OCI-LY1 (cell line): ENCODE data around the gene SMCO3.

Experiments
- H2AFZ ChIP-seq: fragments of 200-600 bp; sonication (generic), shearing (Covaris generic); 2 replicates; pipeline ENCODE4 v1.6.0; 2014; ENCODE audit warnings: antibody characterized with exemption, mild to moderate bottlenecking, low read length
- H3F3A ChIP-seq: fragments of 200-600 bp; sonication (generic), shearing (Covaris generic); 2 replicates; pipeline ENCODE4 v1.6.0; 2014; ENCODE audit warnings: mild to moderate bottlenecking, antibody characterized with exemption, low read length, moderate library complexity; ENCODE audit not compliant: insufficient read depth
- H3K27ac ChIP-seq: fragments of 200-600 bp; sonication (generic); 2 replicates; pipeline ENCODE4 v1.5.1; 2014; ENCODE audit warnings: low read length, mixed run types, mild to moderate bottlenecking, low read depth; ENCODE audit not compliant: poor library complexity, severe bottlenecking
- H3K27me3 ChIP-seq: fragments of 200-600 bp; sonication (generic); 2 replicates; pipeline ENCODE4 v1.6.0; 2014; ENCODE audit warnings: antibody characterized with exemption, mild to moderate bottlenecking, low read length, moderate library complexity; ENCODE audit not compliant: insufficient read depth
- H3K36me3 ChIP-seq: fragments of 200-600 bp; sonication (generic); 2 replicates; pipeline ENCODE4 v1.6.1; 2014; ENCODE audit warnings: mild to moderate bottlenecking, antibody characterized with exemption, low read length, moderate library complexity, mixed read lengths; ENCODE audit not compliant: insufficient read depth
- H3K4me1 ChIP-seq: fragments of 200-600 bp; sonication (generic); 2 replicates; pipeline ENCODE4 v1.5.1; 2014; ENCODE audit warnings: mild to moderate bottlenecking, low read length, moderate library complexity; ENCODE audit not compliant: insufficient read depth, severe bottlenecking
- H3K4me2 ChIP-seq: fragments of 200-600 bp; sonication (generic), shearing (Covaris generic); 2 replicates; pipeline ENCODE4 v1.6.1; 2014; ENCODE audit warnings: low read length
- H3K4me3 ChIP-seq: fragments of 200-600 bp; sonication (generic); 2 replicates; pipeline ENCODE4 v1.5.1; 2014; ENCODE audit warnings: low read length, low read depth, mild to moderate bottlenecking, mixed read lengths; ENCODE audit not compliant: poor library complexity, severe bottlenecking
- H3K79me2 ChIP-seq: fragments of 200-600 bp; shearing (Covaris generic); 2 replicates; pipeline ENCODE4 v1.6.1; 2016; ENCODE audit warnings: mixed run types, low read length, mixed read lengths; ENCODE audit not compliant: insufficient read depth
- H3K9ac ChIP-seq: fragments of 200-600 bp; sonication (generic), shearing (Covaris generic); 2 replicates; pipeline ENCODE4 v1.6.1; 2014; ENCODE audit warnings: mild to moderate bottlenecking, low read length, mixed read lengths
- H3K9me2 ChIP-seq: fragments of 200-600 bp; sonication (generic), shearing (Covaris generic); 2 replicates; pipeline ENCODE4 v1.6.1; 2014; ENCODE audit warnings: low read depth, mild to moderate bottlenecking, low read length, mixed read lengths
- H3K9me3 ChIP-seq: fragments of 200-600 bp; shearing (Covaris generic); 2 replicates; pipeline ENCODE4 v1.6.1; 2014; ENCODE audit warnings: low read length, mixed read lengths
- H4K20me1 ChIP-seq: fragments of 200-600 bp; sonication (generic), shearing (Covaris generic); 2 replicates; pipeline ENCODE4 v1.6.0; 2016; ENCODE audit warnings: mild to moderate bottlenecking, low read length; ENCODE audit not compliant: insufficient read depth
- EZH2 ChIP-seq: fragments of 200-600 bp; sonication (generic), shearing (Covaris generic); IDR thresholded peaks from 2 replicates; pipeline ENCODE4 v1.8.0; 2017; ENCODE audit warnings: borderline replicate concordance, mixed run types, mild to moderate bottlenecking, antibody characterized with exemption, low read length, moderate library complexity, mixed read lengths
- TF ChIP-seq, protein P1 (sequence below): fragments of 200-600 bp; sonication (generic), shearing (Covaris generic); IDR thresholded peaks from 2 replicates; pipeline ENCODE4 v1.5.1; 2017; ENCODE audit warnings: mild to moderate bottlenecking, antibody characterized with exemption, low read length, moderate library complexity, mixed read lengths

The SMCO3 gene

DNA sequence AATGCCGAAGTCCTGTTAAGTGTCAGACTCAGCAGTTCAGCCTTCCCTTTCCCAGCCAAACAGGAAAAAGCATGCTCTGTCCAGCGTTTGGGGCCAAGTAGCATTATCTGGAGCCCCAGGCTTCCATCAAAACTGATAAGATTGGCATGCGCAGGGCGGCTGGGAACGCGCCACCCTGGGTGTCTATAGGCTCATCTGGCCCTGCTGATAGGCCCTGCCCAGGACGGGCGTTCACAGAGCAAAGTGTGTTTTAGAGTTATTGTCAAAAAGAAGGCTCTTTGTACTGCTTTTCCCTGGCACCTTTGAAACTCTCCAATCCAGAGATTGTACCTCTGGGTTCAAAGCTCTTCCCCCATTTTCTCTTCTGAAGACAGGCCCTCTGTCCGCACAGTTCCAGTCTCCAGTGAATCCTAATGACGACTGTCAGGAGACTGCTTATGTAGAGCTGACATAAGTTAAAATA is 29.5 kb upstream of the SMCO3 start, which contains the start of gene ART4:
ART4 (minus strand) TSS at position 102 of the 463 bp plus-strand sequence. CDS start 413 bp downstream, outside the sequence.
- H4K20me1 ChIP-seq: no peaks in the 10 kb centered on the region
- H3K9ac ChIP-seq: no peak within 1 kb of the TSS
- H3K4me1 ChIP-seq: no peaks in the 10 kb centered on the region
- TF ChIP-seq, protein P1, sequence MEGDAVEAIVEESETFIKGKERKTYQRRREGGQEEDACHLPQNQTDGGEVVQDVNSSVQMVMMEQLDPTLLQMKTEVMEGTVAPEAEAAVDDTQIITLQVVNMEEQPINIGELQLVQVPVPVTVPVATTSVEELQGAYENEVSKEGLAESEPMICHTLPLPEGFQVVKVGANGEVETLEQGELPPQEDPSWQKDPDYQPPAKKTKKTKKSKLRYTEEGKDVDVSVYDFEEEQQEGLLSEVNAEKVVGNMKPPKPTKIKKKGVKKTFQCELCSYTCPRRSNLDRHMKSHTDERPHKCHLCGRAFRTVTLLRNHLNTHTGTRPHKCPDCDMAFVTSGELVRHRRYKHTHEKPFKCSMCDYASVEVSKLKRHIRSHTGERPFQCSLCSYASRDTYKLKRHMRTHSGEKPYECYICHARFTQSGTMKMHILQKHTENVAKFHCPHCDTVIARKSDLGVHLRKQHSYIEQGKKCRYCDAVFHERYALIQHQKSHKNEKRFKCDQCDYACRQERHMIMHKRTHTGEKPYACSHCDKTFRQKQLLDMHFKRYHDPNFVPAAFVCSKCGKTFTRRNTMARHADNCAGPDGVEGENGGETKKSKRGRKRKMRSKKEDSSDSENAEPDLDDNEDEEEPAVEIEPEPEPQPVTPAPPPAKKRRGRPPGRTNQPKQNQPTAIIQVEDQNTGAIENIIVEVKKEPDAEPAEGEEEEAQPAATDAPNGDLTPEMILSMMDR: no peak
- TF ChIP-seq EZH2: no peak
- no peaks in the 10 kb centered on the region for H3K9me2 ChIP-seq
- no peaks in the 10 kb centered on the region for H3F3A ChIP-seq
- H3K4me2 ChIP-seq: no peak within 1 kb of the TSS
- no peak within 1 kb of the TSS for H2AFZ ChIP-seq
- no peak within 1 kb of the TSS for H3K27ac ChIP-seq
- H3K9me3 ChIP-seq: no peaks in the 10 kb centered on the region
- no peaks in the 10 kb centered on the region for H3K79me2 ChIP-seq
- H3K27me3 ChIP-seq: no peaks in the 10 kb centered on the region
- no peaks in the 10 kb centered on the region for H3K36me3 ChIP-seq
- H3K4me3 ChIP-seq: no peak within 1 kb of the TSS

DNA sequence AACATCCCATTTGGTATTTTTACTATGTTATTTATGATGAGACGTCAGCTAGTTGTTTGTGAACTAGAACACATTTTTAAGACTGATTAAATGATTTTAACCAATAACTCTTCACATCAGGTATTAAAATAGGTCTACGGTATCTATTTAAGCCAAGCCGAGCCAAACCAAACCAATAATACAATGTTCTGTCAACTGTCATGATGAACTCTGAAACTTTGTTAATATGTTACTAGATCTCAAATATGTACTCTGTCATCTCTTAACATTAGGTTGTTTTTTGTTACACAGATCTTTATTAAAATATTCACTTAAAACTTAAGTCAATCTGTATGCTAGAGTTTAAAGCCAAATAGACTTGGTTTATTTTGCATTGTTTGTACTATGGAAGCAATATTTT is 28.3 kb upstream of the SMCO3 start:
- H3K4me3 ChIP-seq: no peak overlapping the region
- H3K9ac ChIP-seq: no peak overlapping the region
- H3F3A ChIP-seq: no peaks in the 10 kb centered on the region
- H3K27me3 ChIP-seq: no peaks in the 10 kb centered on the region
- H3K27ac ChIP-seq: no peak overlapping the region
- TF ChIP-seq, protein P1: no peak
- no peak for TF ChIP-seq EZH2
- no peaks in the 10 kb centered on the region for H3K9me2 ChIP-seq
- no peaks in the 10 kb centered on the region for H3K36me3 ChIP-seq
- H3K9me3 ChIP-seq: no peaks in the 10 kb centered on the region
- no peak overlapping the region for H3K4me2 ChIP-seq
- no peak overlapping the region for H2AFZ ChIP-seq
- H3K4me1 ChIP-seq: no peaks in the 10 kb centered on the region
- no peaks in the 10 kb centered on the region for H3K79me2 ChIP-seq
- no peaks in the 10 kb centered on the region for H4K20me1 ChIP-seq

DNA sequence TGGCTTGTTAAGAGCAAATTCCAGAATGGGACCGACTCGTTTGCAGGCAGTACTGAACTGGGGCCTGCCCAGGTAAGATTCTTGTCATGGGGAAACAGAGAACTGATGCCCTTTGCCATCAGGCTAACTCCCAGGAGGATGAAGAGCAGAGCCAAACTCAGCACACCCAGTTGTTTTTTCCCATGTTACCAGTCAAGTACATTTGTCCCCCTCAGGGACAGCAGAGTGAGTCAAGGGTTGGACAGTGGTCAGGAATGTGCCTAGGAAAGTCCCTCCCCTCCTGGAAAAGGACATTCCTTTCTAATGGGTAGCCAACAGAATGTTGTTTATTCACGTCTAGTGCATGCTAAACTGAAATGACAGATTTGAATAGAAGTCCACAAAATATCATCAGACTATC is 27.8 kb upstream of the SMCO3 start:
- no peak overlapping the region for H2AFZ ChIP-seq
- H3K9me3 ChIP-seq: no peaks in the 10 kb centered on the region
- no peaks in the 10 kb centered on the region for H3K36me3 ChIP-seq
- no peak overlapping the region for H3K27ac ChIP-seq
- H3K9ac ChIP-seq: no peak overlapping the region
- H3K4me2 ChIP-seq: no peak overlapping the region
- H3K9me2 ChIP-seq: no peaks in the 10 kb centered on the region
- H3K4me3 ChIP-seq: no peak overlapping the region
- no peaks in the 10 kb centered on the region for H3K4me1 ChIP-seq
- no peaks in the 10 kb centered on the region for H3K79me2 ChIP-seq
- H4K20me1 ChIP-seq: no peaks in the 10 kb centered on the region
- no peaks in the 10 kb centered on the region for H3F3A ChIP-seq
- TF ChIP-seq EZH2: no peak
- TF ChIP-seq, protein P1: no peak
- H3K27me3 ChIP-seq: no peaks in the 10 kb centered on the region; the same call in 1 of the 2 replicates
